GM19025 (cell line): ENCODE measurements around the gene IFT43.

ENCODE experiments used
- ATAC-seq: cut with Tn5 transposase; IDR thresholded peaks from one replicate; pipeline ENCODE4 v1.9.1; 2021; ENCODE audit warnings: mild to moderate bottlenecking, low read depth, moderate library complexity; ENCODE audit not compliant: unreplicated experiment

IFT43 gene

GRCh38 chr14:76101391-76102379, 116.1 kb downstream of the IFT43 start:
- no peak for ATAC-seq

- no peak for ATAC-seq
Measured at GRCh38 chr14:76104802-76105355, 119.3 kb downstream of the IFT43 start.

- ATAC-seq, result no peak
Measured at GRCh38 chr14:76106188-76106587, 120.6 kb downstream of the IFT43 start.

- no peak for ATAC-seq
Measured at GRCh38 chr14:76109087-76109880, 123.7 kb downstream of the IFT43 start.

- no peak for ATAC-seq
Measured at GRCh38 chr14:76112889-76113624, 127.5 kb downstream of the IFT43 start.

- no peak for ATAC-seq
Measured at GRCh38 chr14:76113691-76114090, 128.1 kb downstream of the IFT43 start.

- ATAC-seq, result no peak
Measured at GRCh38 chr14:76115010-76115422, 129.5 kb downstream of the IFT43 start.

- ATAC-seq, result no peak
Measured at GRCh38 chr14:76117789-76118484, 132.4 kb downstream of the IFT43 start.

GRCh38 chr14:76118594-76118993, 133.0 kb downstream of the IFT43 start:
- no peak for ATAC-seq

GRCh38 chr14:76121089-76121748, 135.7 kb downstream of the IFT43 start:
- peak; percentile 59 for ATAC-seq

- no peak for ATAC-seq
Measured at GRCh38 chr14:76123426-76124225, 138.1 kb downstream of the IFT43 start.

- ATAC-seq, result no peak
Measured at GRCh38 chr14:76125511-76125910, 139.9 kb downstream of the IFT43 start.

GRCh38 chr14:76126076-76126475, 140.5 kb downstream of the IFT43 start:
- no peak for ATAC-seq

GRCh38 chr14:76129851-76130576, 144.5 kb downstream of the IFT43 start:
- no peak for ATAC-seq

GRCh38 chr14:76131071-76131965, 145.8 kb downstream of the IFT43 start:
- ATAC-seq, result no peak

- no peak for ATAC-seq
Measured at GRCh38 chr14:76133103-76133502, 147.5 kb downstream of the IFT43 start.
